CD4-positive, alpha-beta T cell treated with Interferon gamma for 1 hour (primary cell): ENCODE results near the gene LGALS7B.
"Not testable (repeated sequence)": the region's sequence is repeated elsewhere in the genome, so short reads cannot be mapped to it uniquely, and the experiment has no call there.

Source experiments
- DNase-seq: peaks from one replicate; pipeline ENCODE4 v3.0.0-alpha.2; 2020

Gene LGALS7B

GRCh38 chr19:38788478-38789243 lies at the start of gene LGALS7B:
LGALS7B (plus strand) TSS chr19:38789200; CDS start chr19:38789227, 27 bp downstream.
- DNase-seq: no peak

GRCh38 chr19:38739440-38740256 lies 49.4 kb upstream of the LGALS7B start:
- no peak for DNase-seq

- no peak for DNase-seq
Observed at GRCh38 chr19:38740257-38740592, 48.8 kb upstream of the LGALS7B start.

- no peak for DNase-seq
Observed at GRCh38 chr19:38740932-38741331, 48.1 kb upstream of the LGALS7B start.

GRCh38 chr19:38741670-38742069 lies 47.3 kb upstream of the LGALS7B start:
- DNase-seq: no peak

GRCh38 chr19:38742296-38742695 lies 46.7 kb upstream of the LGALS7B start:
- DNase-seq: no peak

GRCh38 chr19:38742906-38743305 lies 46.1 kb upstream of the LGALS7B start:
- no peak for DNase-seq

GRCh38 chr19:38743394-38744297 lies 45.4 kb upstream of the LGALS7B start:
- no peak for DNase-seq

GRCh38 chr19:38744298-38744681 lies 44.7 kb upstream of the LGALS7B start, which contains the start of gene CAPN12:
CAPN12 (minus strand) TSS chr19:38744474; CDS start chr19:38744165, 309 bp downstream.
- no peak for DNase-seq

- no peak for DNase-seq
Observed at GRCh38 chr19:38744874-38745273, 44.1 kb upstream of the LGALS7B start.

- DNase-seq: no peak
Observed at GRCh38 chr19:38745316-38745715, 43.7 kb upstream of the LGALS7B start.

- not testable (repeated sequence) for DNase-seq
Observed at GRCh38 chr19:38753783-38754182, 35.2 kb upstream of the LGALS7B start.

- not testable (repeated sequence) for DNase-seq
Observed at GRCh38 chr19:38754196-38754595, 34.8 kb upstream of the LGALS7B start.

GRCh38 chr19:38759590-38760003 lies 29.4 kb upstream of the LGALS7B start:
- DNase-seq: no peak

GRCh38 chr19:38760805-38761517 lies 28.0 kb upstream of the LGALS7B start:
- DNase-seq: not testable (repeated sequence)

- DNase-seq: not testable (repeated sequence)
Observed at GRCh38 chr19:38761884-38762389, 27.1 kb upstream of the LGALS7B start.

GRCh38 chr19:38763795-38764220 lies 25.2 kb upstream of the LGALS7B start:
- no peak for DNase-seq

- DNase-seq: no peak
Observed at GRCh38 chr19:38765214-38765613, 23.8 kb upstream of the LGALS7B start.

GRCh38 chr19:38766276-38767047 lies 22.5 kb upstream of the LGALS7B start:
- DNase-seq: no peak

- peak; percentile 88 for DNase-seq
Observed at GRCh38 chr19:38769635-38770211, 19.3 kb upstream of the LGALS7B start.
